SK-N-MC (cell line): ENCODE data around the gene TRIM25.

Experiments used
- DNase-seq: peaks from one replicate; pipeline ENCODE4 v3.0.0-alpha.2; 2011; ENCODE audit warnings: low read depth, low spot score
- H3K27ac ChIP-seq: fragments of 200-600 bp; sonication (generic); 2 replicates; pipeline ENCODE4 v1.5.1; 2016; ENCODE audit warnings: mixed run types
- H3K36me3 ChIP-seq: fragments of 200-600 bp; sonication (generic); 2 replicates; pipeline ENCODE4 v1.6.1; 2017; ENCODE audit warnings: antibody characterized with exemption, low read length, mixed read lengths; ENCODE audit not compliant: insufficient read depth
- H3K4me3 ChIP-seq: fragments of 200-600 bp; sonication (generic); 2 replicates; pipeline ENCODE4 v1.5.1; 2016
- H3K9ac ChIP-seq: fragments of 200-600 bp; sonication (generic); 2 replicates; pipeline ENCODE4 v1.8.0; 2017; ENCODE audit warnings: mixed run types, mixed read lengths; ENCODE audit not compliant: insufficient read length
- H3K9me3 ChIP-seq: fragments of 200-600 bp; sonication (generic); 2 replicates; pipeline ENCODE4 v1.6.1; 2017; ENCODE audit warnings: low read depth, mild to moderate bottlenecking, antibody characterized with exemption, low read length, moderate library complexity, mixed read lengths
- EZH2 ChIP-seq: fragments of 200-600 bp; sonication (generic); IDR thresholded peaks from one replicate; pipeline ENCODE4 v1.6.1; 2017; ENCODE audit warnings: antibody characterized with exemption
- FOXP2 ChIP-seq: optimal IDR thresholded peaks from 2 replicates; pipeline ENCODE3; 2011; ENCODE audit warnings: mild to moderate bottlenecking, moderate library complexity; ENCODE audit not compliant: insufficient read depth; ENCODE audit errors: extremely low read length, control extremely low read depth
- POLR2AphosphoS5 ChIP-seq: IDR thresholded peaks from 2 replicates; pipeline ENCODE4 v1.6.1; 2012; ENCODE audit warnings: mild to moderate bottlenecking, low read depth, low read length, borderline replicate concordance

TRIM25 gene

DNA sequence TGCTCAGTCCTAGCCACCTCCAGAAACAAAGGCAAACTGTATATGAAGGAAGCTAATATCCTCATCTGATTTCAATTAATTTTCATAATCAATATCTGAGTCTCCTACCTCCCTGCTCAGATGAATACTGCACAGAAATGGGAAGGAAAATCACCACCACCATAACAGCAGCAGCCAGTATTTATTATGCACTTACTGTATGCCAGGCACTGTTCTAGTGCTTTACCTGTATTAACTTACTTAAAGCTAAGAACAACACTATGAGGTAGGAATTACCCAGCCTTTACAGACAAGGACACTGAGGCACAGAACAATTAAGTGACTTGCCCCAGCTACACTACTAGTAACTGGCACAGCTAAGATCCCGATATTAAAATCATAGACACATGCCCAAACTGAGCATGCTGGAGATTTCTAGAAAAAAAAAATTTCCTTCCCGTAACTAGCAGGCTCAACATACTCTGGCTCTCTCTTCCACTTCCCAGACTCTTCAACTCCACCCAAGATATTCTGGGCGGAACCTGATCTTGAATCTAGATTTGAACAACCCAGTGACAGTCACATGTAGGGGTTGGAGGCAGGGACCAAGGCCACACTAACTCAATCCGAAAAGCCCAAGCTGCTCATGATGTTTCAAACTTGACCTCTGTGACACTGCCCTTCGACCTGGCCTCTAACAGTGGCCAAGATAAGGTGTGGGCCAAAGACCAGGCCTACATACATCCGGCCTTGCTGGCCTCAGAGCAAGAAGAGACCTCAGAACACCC lies 3.9 kb downstream of the TRIM25 start:
- no peak overlapping the region for H3K9ac ChIP-seq
- no peak for DNase-seq
- H3K27ac ChIP-seq = no peak overlapping the region
- peaks cover 27% of the 10 kb centered on the region; the same call in 1 of the 2 replicates for H3K36me3 ChIP-seq
- TF ChIP-seq FOXP2 = no peak
- TF ChIP-seq EZH2 = no peak
- no peak for TF ChIP-seq POLR2AphosphoS5
- no peaks in the 10 kb centered on the region for H3K9me3 ChIP-seq
- H3K4me3 ChIP-seq = no peak overlapping the region

DNA sequence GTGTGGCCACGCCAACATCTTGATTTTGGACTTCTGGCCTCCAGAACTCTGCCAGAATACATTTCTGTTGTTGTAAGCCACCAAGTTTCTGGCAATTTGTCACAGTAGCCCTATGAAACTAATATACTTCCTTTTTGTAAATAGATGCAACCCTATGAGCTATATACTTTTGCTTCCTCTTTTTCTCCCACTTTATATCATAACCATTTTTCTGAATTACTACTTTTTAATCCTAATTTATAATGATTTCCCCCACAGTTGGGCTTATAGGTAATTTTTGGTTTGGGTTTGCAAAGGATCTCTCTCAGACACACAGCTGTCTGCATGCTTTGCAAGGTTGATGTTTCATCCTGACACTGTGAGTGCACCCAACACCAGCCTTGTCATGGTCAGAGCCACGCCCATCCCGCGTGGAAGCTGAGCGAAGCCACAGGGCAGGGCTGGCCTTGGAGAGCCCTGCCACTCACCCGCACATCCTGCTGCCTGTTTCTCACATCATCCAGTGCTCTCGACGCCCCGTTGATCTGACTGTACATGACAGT lies 5.8 kb downstream of the TRIM25 start:
- DNase-seq = no peak
- H3K27ac ChIP-seq = no peak overlapping the region
- no peaks in the 10 kb centered on the region for H3K9me3 ChIP-seq
- H3K36me3 ChIP-seq = peaks cover 45% of the 10 kb centered on the region
- TF ChIP-seq FOXP2 = no peak
- TF ChIP-seq EZH2 = no peak
- no peak for TF ChIP-seq POLR2AphosphoS5
- no peak overlapping the region for H3K9ac ChIP-seq
- no peak overlapping the region for H3K4me3 ChIP-seq

DNA sequence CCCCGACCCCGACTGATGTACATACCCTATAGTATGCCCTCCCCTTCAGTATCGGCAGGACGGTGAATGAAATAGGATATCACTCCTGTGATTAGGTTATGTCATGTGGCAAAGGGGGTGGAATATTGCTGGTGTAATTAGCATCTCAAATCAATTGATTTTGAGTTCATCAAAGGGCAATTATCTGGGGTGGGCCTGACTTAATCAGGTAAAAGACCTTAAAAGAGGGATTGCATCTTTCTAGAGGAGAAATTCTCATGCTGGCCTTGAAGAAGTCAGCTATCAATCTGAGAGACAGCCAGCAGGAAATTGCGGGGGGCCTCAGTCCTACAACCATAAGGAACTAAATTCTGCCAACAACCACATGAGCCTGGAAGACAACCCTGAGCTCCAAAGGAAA lies 10.3 kb downstream of the TRIM25 start:
- TF ChIP-seq POLR2AphosphoS5 (no peak), EZH2 (no peak), FOXP2 (no peak)
- Histone ChIP-seq H3K4me3 (no peak overlapping the region), H3K9me3 (no peaks in the 10 kb centered on the region), H3K36me3 (peaks cover 58% of the 10 kb centered on the region), H3K9ac (no peak overlapping the region), H3K27ac (no peak overlapping the region)
- DNase-seq = no peak

DNA sequence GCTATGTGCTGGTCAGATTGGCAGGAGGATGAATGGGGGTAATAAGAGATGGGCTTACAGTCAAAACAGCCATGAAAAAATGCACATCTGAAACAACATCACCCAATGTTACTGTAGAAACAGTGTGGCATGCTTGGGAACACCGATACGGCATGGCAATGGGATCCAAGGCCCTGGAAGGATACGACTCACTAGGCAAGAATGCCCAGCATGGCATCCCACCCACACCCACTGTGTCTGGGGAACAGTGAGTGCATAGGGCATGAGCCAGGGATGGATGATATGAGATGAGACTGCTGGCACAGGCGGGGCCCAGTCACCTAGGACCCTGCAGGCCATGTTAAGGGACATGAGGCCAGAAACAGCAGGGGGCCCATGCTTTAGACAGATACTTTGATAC lies 11.5 kb downstream of the TRIM25 start:
- DNase-seq = no peak
- H3K4me3 ChIP-seq = no peak overlapping the region
- TF ChIP-seq EZH2 (no peak), POLR2AphosphoS5 (no peak), FOXP2 (no peak)
- H3K36me3 ChIP-seq = peaks cover 50% of the 10 kb centered on the region
- H3K9me3 ChIP-seq = no peaks in the 10 kb centered on the region
- no peak overlapping the region for H3K9ac ChIP-seq
- H3K27ac ChIP-seq = no peak overlapping the region

DNA sequence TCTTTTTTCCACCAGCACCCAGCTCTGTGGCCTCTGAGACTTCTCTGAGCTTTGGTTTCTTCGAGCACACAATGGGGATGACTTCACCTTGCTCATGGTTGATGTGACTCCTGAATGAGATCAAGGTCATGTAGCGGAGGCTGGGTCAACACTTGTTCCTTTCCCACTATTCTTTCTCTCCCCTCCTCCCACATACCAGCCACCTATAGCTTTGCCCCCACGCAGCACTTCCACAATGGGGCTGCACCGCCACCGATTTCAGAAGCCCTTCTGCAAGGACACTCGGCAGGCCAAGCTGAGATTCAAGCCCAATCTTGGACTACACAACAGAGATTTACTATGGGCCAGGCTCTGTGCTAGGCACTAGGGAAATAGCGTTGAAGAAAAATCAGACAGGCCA lies 14.4 kb downstream of the TRIM25 start:
- Histone ChIP-seq H3K4me3 (no peak overlapping the region), H3K27ac (no peak overlapping the region), H3K36me3 (peaks cover 38% of the 10 kb centered on the region), H3K9me3 (no peaks in the 10 kb centered on the region), H3K9ac (no peak overlapping the region)
- TF ChIP-seq POLR2AphosphoS5 (no peak), EZH2 (no peak), FOXP2 (no peak)
- DNase-seq = no peak

DNA sequence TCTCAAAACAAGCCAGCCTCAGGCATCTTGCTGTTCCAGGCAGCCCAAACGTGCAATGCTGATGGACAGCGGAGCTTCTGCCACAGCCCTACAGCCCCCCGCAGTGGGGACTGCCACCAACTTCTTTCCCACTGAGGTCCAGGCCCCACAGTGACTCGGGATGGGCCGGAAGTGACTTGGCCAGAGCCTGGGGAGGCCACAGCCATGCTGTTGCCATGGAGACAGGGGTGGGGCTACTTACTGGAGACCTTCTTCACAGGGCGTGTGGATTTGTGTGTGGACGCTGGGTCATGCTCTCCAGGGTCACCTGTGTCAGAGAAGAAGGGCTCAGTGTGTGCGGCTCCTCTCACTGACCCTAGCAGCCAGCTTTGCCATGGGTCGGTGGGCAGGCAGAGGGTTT lies 15.0 kb downstream of the TRIM25 start:
- DNase-seq = no peak
- H3K36me3 ChIP-seq = peaks cover 33% of the 10 kb centered on the region; the same call in 1 of the 2 replicates
- H3K9ac ChIP-seq = no peak overlapping the region
- no peak overlapping the region for H3K27ac ChIP-seq
- TF ChIP-seq POLR2AphosphoS5 = no peak
- no peak for TF ChIP-seq FOXP2
- no peak for TF ChIP-seq EZH2
- no peaks in the 10 kb centered on the region for H3K9me3 ChIP-seq
- H3K4me3 ChIP-seq = no peak overlapping the region

DNA sequence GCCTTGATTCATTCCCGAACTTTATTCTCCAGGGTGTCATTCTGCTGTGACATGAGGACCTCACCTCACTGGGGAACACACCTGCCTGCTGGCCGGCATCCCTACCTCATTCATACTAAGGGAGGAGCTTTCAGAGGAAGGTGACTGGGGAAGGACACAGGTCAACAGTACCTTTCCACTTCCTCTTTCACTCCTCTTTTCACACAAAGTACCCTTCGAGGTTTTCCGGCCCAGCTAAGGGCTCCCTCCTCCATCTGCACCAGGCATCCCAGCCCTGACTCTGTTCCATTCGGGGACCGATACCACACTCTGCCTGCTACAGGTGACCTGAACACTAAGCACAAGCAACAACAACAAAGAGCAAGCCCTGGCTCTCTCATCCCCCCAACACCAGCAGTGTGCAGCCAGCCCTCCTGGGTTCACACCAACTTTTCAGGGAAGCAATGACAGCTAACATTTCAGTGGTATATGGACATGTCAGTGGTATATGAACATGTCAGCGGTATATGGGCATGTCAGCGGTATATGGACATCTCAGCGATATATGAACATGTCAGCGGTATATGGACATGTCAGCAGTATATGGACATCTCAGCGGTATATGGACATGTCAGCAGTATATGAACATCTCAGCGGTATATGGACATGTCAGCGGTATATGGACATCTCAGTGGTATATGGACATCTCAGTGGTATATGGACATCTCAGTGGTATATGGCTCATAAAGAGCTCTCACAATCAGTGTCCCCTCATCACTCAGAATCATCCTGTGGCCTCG lies 16.0 kb downstream of the TRIM25 start:
- H3K36me3 ChIP-seq = peaks cover 28% of the 10 kb centered on the region; the same call in 1 of the 2 replicates

DNA sequence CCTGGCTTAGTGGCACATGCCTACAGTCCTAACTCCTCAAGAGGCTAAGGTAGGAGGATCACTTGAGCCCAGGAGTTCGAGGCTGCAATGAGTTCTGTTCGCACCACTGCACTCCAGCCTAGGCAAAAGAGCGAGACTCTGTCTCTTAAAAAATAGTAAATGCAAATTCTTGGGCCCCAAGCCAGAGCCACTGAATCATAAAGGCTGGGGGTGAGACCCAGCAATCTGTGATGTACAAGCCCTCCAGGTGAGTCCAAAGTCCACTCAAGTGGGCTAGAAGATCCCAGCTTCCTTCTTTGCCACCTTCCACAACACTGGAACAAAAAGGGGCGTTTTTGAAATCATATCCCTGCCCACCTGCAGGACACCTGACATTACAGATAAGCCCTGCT lies 16.9 kb downstream of the TRIM25 start:
- no peak for DNase-seq
- no peaks in the 10 kb centered on the region for H3K9me3 ChIP-seq
- H3K9ac ChIP-seq = no peak overlapping the region
- TF ChIP-seq EZH2 (no peak), POLR2AphosphoS5 (no peak), FOXP2 (no peak)
- H3K4me3 ChIP-seq = no peak overlapping the region
- no peak overlapping the region for H3K27ac ChIP-seq
- H3K36me3 ChIP-seq = peaks cover 28% of the 10 kb centered on the region; the same call in 1 of the 2 replicates

More for the DNA sequence above, 16.0 kb downstream of the TRIM25 start:
- no peaks in the 10 kb centered on the region for H3K9me3 ChIP-seq
- H3K27ac ChIP-seq = no peak overlapping the region
- TF ChIP-seq POLR2AphosphoS5 (no peak), FOXP2 (no peak), EZH2 (no peak)
- DNase-seq = no peak
- H3K4me3 ChIP-seq = no peak overlapping the region
- H3K9ac ChIP-seq = no peak overlapping the region
